Measurements from ENCODE around the gene CTRB1. TPM values are rescaled to one million over a fixed set of nuclear protein-coding genes. Genes with fewer than 3 reads are reported as not detected.

CTRB1 gene
- total and polyA plus RNA-seq, 2 of the 13 experiments (the other 11 are each of a cell fraction or from before 2014, with no cell fraction given), result not detected

DNA sequence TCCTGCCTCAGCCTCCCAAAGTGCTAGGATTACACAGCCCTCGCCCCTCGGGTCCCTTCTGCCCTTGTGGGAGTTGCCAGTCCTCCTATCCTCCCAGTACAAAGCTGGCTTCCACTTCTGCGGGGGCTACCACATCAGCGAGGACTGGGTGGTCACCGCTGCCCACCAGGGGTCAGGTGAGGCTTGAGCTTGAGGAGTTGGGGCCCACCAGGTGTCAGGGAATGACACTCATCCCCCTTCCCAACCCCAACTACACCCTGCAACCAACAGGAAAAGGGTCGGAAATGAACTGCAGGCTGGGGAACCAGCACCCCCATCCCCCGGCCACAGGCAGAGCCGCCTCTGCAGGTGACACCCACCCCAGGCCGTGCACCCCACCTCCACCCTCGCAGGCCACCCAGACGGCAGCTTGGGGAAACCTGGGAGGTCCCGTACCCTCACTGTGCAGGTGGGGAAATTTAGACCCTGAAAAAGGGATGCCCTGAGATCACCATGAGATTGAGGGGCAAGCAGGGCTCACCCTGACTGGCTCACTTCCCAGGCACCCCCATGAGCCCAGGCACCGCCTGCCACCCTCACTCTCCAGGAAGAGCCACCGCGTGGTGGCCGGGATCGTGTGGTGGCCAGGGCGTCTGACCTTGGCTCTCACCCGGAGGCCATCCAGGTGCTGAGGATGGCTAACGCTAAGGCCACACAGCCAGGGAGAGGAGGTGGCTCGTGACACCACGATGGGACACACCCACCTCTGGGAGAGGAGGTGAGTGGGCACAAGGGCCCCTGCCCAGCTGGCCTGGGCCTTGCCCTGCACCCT is 8.0 kb downstream of the CTRB1 start (continued):
- TF ChIP-seq, protein P1, sequence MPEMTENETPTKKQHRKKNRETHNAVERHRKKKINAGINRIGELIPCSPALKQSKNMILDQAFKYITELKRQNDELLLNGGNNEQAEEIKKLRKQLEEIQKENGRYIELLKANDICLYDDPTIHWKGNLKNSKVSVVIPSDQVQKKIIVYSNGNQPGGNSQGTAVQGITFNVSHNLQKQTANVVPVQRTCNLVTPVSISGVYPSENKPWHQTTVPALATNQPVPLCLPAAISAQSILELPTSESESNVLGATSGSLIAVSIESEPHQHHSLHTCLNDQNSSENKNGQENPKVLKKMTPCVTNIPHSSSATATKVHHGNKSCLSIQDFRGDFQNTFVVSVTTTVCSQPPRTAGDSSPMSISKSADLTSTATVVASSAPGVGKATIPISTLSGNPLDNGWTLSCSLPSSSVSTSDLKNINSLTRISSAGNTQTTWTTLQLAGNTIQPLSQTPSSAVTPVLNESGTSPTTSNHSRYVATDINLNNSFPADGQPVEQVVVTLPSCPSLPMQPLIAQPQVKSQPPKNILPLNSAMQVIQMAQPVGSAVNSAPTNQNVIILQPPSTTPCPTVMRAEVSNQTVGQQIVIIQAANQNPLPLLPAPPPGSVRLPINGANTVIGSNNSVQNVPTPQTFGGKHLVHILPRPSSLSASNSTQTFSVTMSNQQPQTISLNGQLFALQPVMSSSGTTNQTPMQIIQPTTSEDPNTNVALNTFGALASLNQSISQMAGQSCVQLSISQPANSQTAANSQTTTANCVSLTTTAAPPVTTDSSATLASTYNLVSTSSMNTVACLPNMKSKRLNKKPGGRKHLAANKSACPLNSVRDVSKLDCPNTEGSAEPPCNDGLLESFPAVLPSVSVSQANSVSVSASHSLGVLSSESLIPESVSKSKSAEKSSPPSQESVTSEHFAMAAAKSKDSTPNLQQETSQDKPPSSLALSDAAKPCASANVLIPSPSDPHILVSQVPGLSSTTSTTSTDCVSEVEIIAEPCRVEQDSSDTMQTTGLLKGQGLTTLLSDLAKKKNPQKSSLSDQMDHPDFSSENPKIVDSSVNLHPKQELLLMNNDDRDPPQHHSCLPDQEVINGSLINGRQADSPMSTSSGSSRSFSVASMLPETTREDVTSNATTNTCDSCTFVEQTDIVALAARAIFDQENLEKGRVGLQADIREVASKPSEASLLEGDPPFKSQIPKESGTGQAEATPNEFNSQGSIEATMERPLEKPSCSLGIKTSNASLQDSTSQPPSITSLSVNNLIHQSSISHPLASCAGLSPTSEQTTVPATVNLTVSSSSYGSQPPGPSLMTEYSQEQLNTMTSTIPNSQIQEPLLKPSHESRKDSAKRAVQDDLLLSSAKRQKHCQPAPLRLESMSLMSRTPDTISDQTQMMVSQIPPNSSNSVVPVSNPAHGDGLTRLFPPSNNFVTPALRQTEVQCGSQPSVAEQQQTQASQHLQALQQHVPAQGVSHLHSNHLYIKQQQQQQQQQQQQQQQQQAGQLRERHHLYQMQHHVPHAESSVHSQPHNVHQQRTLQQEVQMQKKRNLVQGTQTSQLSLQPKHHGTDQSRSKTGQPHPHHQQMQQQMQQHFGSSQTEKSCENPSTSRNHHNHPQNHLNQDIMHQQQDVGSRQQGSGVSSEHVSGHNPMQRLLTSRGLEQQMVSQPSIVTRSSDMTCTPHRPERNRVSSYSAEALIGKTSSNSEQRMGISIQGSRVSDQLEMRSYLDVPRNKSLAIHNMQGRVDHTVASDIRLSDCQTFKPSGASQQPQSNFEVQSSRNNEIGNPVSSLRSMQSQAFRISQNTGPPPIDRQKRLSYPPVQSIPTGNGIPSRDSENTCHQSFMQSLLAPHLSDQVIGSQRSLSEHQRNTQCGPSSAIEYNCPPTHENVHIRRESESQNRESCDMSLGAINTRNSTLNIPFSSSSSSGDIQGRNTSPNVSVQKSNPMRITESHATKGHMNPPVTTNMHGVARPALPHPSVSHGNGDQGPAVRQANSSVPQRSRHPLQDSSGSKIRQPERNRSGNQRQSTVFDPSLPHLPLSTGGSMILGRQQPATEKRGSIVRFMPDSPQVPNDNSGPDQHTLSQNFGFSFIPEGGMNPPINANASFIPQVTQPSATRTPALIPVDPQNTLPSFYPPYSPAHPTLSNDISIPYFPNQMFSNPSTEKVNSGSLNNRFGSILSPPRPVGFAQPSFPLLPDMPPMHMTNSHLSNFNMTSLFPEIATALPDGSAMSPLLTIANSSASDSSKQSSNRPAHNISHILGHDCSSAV (CRISPR knock-in tag; IDR thresholded peaks at IDR 0.05; ENCODE audit: borderline replicate concordance), result no peak
- TF ChIP-seq SRY (CRISPR knock-in tag; IDR thresholded peaks at IDR 0.05) (0 out of 2 replicates have a peak, but pooled peaks have one; percentile 48), RBFOX2 (IDR thresholded peaks at IDR 0.05; ENCODE audit: low read depth, low read length) (peak; percentile 29; the same call in 1 of the 2 replicates), SUZ12 (IDR thresholded peaks at IDR 0.05; ENCODE audit: low read depth, low read length) (no peak), TBP (CRISPR knock-in tag; IDR thresholded peaks at IDR 0.05) (no peak), KLF6 (CRISPR knock-in tag; IDR thresholded peaks at IDR 0.05) (no peak), ZNF776 (CRISPR knock-in tag; IDR thresholded peaks at IDR 0.05) (no peak), JUND (CRISPR knock-in tag; IDR thresholded peaks at IDR 0.05) (no peak), ARNTL (CRISPR knock-in tag; IDR thresholded peaks at IDR 0.05) (no peak), ZEB1 (IDR thresholded peaks at IDR 0.05; ENCODE audit: insufficient replicate concordance, low read depth) (no peak), ZNF317 (CRISPR knock-in tag; IDR thresholded peaks at IDR 0.05) (no peak), GABPB1 (CRISPR knock-in tag; IDR thresholded peaks at IDR 0.05) (0 out of 2 replicates have a peak, but pooled peaks have one; percentile 19), IKZF1 (IDR thresholded peaks at IDR 0.05) (no peak)
- TF ChIP-seq, protein P2, sequence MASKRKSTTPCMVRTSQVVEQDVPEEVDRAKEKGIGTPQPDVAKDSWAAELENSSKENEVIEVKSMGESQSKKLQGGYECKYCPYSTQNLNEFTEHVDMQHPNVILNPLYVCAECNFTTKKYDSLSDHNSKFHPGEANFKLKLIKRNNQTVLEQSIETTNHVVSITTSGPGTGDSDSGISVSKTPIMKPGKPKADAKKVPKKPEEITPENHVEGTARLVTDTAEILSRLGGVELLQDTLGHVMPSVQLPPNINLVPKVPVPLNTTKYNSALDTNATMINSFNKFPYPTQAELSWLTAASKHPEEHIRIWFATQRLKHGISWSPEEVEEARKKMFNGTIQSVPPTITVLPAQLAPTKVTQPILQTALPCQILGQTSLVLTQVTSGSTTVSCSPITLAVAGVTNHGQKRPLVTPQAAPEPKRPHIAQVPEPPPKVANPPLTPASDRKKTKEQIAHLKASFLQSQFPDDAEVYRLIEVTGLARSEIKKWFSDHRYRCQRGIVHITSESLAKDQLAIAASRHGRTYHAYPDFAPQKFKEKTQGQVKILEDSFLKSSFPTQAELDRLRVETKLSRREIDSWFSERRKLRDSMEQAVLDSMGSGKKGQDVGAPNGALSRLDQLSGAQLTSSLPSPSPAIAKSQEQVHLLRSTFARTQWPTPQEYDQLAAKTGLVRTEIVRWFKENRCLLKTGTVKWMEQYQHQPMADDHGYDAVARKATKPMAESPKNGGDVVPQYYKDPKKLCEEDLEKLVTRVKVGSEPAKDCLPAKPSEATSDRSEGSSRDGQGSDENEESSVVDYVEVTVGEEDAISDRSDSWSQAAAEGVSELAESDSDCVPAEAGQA (IDR thresholded peaks at IDR 0.05; ENCODE audit: low read depth), result no peak
- TF ChIP-seq, protein P2 (CRISPR knock-in tag; IDR thresholded peaks at IDR 0.05; ENCODE audit: borderline replicate concordance), result no peak
- TF ChIP-seq, protein P3, sequence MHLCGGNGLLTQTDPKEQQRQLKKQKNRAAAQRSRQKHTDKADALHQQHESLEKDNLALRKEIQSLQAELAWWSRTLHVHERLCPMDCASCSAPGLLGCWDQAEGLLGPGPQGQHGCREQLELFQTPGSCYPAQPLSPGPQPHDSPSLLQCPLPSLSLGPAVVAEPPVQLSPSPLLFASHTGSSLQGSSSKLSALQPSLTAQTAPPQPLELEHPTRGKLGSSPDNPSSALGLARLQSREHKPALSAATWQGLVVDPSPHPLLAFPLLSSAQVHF (CRISPR knock-in tag; IDR thresholded peaks at IDR 0.05), result no peak
